ENCODE measurements around the gene TWF2.

Gene TWF2

GRCh38 chr3:52221563-52222318, 17.2 kb downstream of the TWF2 start:
- DNase-seq: peak; percentile 53 to 72

DNA sequence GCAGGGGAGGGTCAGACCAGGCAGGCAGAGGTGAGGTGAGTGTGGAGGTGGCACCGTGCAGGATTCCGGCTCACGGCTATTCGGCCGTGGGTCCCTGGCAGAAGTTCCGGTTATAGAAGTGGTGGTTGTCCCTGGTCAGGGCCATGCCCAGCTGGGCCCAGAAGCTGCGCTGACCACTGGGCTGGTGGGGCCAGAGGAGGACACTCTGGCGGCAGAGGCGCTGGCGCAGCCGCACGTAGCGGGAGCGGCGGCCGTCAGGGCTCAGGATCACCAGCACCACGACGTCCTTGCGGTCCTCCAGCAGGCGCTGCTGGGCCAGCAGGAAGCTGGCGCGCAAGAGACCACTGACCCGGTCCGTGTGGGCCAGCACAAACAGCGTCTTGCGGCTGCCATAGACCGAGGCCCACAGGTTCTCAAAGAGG, 17.8 kb downstream of the TWF2 start:
- DNase-seq: no peak

- peak; percentile 83 to 86 for DNase-seq
These were observed 18.5 kb downstream of the TWF2 start for GRCh38 chr3:52220380-52221026.

GRCh38 chr3:52218937-52219650, 19.9 kb downstream of the TWF2 start:
- no peak for DNase-seq

DNA sequence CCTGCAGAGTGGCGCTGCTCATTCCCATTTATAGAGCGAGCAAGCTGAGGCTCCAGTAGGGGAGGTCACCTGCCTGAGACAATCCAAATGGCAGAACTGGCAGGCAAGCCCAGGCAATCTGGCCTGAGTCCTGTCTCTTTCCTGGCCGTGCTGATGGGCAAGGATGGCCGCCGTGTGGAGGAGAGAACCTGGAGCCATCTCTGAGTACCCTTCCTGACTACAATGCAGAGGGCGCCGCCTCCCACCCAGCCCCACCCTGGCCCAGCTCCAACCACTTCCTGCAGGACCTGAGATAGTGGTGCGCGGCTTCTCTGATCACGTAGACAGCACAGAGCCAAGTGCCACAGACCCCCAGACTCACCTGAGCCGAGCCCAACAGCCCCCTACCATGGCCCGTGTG, 20.5 kb downstream of the TWF2 start:
- peak; percentile 28 to 33 for DNase-seq

GRCh38 chr3:52218026-52218425, 20.9 kb downstream of the TWF2 start:
- no peak for DNase-seq

- DNase-seq: no peak
These were observed 21.6 kb downstream of the TWF2 start for GRCh38 chr3:52217409-52217805.

GRCh38 chr3:52216585-52217408, 22.2 kb downstream of the TWF2 start:
- peak; percentile 35 to 58 for DNase-seq

- no peak for DNase-seq
These were observed 23.6 kb downstream of the TWF2 start for GRCh38 chr3:52215351-52215750.

- DNase-seq: no peak
These were observed 25.1 kb downstream of the TWF2 start for GRCh38 chr3:52213901-52214300.

DNA sequence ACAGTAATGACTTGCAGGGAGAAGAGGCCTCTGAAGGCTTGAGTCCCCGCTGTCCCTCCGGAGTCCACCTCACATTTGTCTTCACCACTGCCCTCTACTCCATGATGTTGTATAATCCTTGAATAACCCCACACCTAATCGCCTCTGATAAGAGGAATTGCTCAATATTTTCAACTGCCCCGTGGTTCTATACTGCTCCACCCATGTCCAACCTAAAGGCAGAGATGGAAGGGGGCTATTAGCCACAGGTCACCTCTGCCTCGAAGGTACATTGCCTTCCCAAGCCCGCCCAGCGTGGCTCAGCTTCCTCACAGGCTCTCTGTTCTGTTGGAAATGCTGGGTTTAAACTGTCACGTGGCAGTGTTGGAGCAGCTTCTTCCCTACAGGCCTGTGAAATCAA, 26.0 kb downstream of the TWF2 start:
- no peak for DNase-seq

DNA sequence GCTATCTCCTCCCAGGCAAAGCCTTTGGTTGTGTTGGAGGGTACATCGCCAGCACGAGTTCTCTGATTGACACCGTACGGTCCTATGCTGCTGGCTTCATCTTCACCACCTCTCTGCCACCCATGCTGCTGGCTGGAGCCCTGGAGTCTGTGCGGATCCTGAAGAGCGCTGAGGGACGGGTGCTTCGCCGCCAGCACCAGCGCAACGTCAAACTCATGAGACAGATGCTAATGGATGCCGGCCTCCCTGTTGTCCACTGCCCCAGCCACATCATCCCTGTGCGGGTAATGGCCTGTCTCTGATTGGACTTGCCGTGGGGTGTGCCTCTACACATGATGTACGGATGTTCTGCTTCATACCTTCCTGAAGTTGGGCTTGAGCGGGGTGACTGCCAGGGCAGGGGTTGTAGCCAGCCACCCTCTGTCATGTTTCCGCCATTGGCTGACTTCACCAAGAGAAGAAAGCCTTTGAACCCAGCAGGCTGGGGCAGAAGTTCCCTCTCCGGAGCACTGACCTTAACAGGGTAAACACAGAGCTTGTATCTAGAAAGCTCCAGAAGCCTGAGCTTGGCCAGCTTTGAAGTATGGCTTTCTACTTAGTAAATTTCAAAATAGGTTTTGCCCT, 27.6 kb downstream of the TWF2 start:
- no peak for DNase-seq

DNA sequence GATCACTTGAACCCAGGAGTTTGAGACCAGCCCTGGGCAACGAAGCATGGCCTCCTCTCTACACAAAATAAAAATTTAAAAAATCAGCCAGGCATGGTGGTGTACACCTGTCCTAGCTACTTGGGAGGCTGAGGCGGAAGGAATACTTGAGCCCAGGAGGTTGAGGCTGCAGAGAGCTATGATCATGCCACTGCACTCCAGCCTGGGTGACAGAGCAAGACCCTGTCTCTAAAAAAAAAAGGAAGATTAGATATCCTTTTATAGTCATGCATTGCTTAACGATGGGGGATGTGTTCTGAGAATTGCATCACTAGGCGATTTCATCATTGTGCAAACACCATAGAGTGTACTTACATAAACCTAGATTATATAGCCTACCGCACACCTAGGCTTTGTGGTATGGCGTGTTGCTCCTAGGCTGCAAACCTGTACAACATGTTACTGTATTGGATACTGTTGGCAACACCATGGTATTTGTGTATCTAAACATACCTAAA, 28.4 kb downstream of the TWF2 start:
- DNase-seq: peak in 1 of 2 donors; percentile 33

DNA sequence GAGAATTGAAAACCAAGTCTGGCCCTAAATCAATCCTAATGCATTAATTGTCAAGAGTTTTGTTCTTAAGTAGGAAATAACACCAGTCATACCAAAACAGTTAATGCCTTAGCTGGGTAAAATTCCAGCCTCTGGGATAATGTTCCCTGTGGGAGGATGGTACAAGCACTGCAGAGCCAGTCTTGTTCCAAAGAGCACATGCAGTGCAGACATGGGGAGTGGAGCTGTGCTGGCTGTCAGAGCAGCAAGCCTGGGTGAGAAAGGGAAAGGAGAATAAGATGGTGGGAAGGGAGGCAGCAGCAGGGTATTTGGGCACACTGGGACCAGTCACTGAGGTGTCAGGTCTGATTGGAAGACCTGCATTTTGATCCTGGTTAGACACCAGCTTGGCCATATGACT, 28.9 kb downstream of the TWF2 start:
- DNase-seq: no peak

DNA sequence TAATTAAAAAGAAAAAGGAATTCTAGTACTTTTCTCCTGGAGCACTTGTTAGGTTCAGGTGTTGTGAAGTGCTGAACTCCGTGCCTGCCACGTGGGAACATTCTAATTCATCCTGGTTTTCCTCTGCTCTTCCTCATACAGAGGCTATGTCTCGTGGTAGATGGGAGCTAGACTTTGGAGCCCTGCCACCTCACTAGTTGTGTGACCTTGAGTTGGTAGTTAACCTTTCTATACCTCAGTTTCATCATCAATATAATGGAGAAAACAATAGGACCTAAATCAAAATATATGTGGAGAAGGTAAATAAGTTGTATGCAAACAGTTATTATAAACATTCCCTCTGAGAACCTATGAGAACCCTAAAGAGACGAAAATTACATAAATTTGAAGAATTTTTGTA, 30.4 kb downstream of the TWF2 start:
- no peak for DNase-seq

GRCh38 chr3:52205727-52206372, 33.1 kb downstream of the TWF2 start:
- DNase-seq: no peak

- DNase-seq: no peak
These were observed 34.5 kb downstream of the TWF2 start for GRCh38 chr3:52204337-52205073.

- no peak for DNase-seq
These were observed 35.3 kb downstream of the TWF2 start for GRCh38 chr3:52203701-52204100.

- no peak for DNase-seq
These were observed 36.4 kb downstream of the TWF2 start for GRCh38 chr3:52202384-52203077.

DNA sequence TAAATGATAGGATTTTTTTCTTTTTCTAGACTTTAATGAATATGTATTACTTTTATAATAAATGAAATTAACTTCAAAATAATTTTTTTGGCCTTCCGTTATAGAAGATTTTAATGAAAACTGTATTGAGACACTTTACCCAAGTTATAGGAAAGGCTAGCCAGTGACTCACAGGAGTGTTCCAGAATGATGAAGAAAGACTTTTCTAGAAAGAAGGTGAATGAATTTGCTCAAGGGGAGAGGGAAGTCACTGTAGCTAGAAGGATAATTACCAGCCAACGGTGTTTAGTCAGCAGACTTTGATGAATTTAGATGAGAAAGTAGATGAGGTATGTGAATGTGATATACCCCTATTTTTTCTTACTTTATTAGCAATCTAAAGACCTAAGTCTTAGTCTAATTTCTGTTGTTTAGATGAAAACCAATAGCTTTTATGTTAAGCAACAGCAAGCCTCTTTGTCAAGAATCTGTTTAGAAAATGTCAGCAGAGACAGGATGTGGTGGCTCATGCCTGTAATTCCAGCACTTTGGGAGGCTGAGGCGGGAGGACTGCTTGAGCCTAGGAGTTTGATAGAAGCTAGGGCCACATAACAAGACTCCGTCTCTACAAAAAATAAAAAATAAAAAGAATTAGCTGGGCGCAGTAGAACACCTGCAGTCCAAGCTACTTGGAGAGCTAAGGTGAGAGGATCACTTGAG, 37.8 kb downstream of the TWF2 start:
- DNase-seq: no peak
